ENCODE data around the gene ZNF37A.
A peak's percentile ranks its signal among the peaks of the same experiment; 100 is the strongest.

ZNF37A gene

DNA sequence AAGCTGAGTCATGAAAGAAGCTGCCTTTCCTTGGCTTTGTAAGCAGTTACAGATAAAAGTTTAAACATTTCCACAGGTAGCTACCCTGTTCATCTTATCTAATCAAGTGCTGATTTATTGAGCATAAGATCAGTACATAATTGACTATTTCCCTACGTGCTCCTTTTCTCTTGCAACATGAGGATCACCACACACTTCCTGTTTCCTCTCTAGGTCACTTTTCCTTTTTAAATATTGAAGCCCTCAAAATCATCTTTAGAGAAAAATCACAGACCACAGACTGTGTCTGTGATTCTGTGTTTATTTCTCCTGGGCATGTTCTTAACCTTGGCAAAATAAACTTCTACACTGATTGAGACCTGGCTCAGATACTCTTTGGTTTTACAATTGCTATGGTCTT is 69.5 kb downstream of the ZNF37A start:
- H3K4me2 ChIP-seq, result peak overlapping the region in 10 of 11 experiments; percentile 16 to 55 (median 38); a peak in 16 of 22 replicates
- no peaks in the 10 kb centered on the region for H4K20me1 ChIP-seq
- peaks cover 32 to 38% (median 37%) of the 10 kb centered on the region in 11 experiments for H3K9me3 ChIP-seq (replicated peaks in 1 of 11)
- no peaks in the 10 kb centered on the region for H3K27me3 ChIP-seq
- H3K9ac ChIP-seq, result no peak overlapping the region
- H3K27ac ChIP-seq, result no peak overlapping the region
- no peak for TF ChIP-seq Cebpa-rat (IDR thresholded peaks at IDR 0.05)
- H3K4me1 ChIP-seq, result peaks cover 6 to 10% (median 7%) of the 10 kb centered on the region in 10 experiments; a peak in 18 of 20 replicates
- H3K4me3 ChIP-seq, result no peak overlapping the region
- H3K36me3 ChIP-seq, result peaks cover 0 to 6% (median 0%) of the 10 kb centered on the region in 11 experiments; a peak in 3 of 22 replicates

DNA sequence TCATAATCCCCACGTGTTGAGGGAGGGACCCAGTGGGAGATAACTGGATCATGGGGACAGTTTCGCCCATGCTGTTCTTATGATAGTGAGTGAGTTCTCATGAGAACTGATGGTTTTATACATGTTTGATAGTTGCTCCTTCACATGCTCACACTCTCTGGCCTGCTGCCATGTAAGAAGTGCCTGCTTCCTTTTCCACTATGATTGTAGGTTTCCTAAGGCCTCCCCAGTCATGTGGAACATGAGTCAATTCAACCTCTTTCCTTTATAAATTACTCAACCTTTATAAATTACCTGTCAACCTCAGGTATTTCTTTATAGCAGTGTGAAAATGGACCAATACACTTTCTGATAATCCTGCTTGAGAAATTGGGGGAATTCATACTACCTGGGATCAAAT is 80.2 kb downstream of the ZNF37A start:
- H3K9me3 ChIP-seq (replicated peaks in 1 of 11), result peaks cover 0 to 10% (median 0%) of the 10 kb centered on the region in 11 experiments; a peak in 1 of 22 replicates
- H4K20me1 ChIP-seq, result no peaks in the 10 kb centered on the region
- H3K27me3 ChIP-seq, result no peaks in the 10 kb centered on the region
- no peaks in the 10 kb centered on the region for H3K4me1 ChIP-seq
- no peak overlapping the region for H3K9ac ChIP-seq
- no peaks in the 10 kb centered on the region for H3K36me3 ChIP-seq
- H3K4me2 ChIP-seq, result no peak overlapping the region
- no peak for TF ChIP-seq Cebpa-rat (IDR thresholded peaks at IDR 0.05)
- H3K27ac ChIP-seq, result no peak overlapping the region
- no peak overlapping the region for H3K4me3 ChIP-seq

DNA sequence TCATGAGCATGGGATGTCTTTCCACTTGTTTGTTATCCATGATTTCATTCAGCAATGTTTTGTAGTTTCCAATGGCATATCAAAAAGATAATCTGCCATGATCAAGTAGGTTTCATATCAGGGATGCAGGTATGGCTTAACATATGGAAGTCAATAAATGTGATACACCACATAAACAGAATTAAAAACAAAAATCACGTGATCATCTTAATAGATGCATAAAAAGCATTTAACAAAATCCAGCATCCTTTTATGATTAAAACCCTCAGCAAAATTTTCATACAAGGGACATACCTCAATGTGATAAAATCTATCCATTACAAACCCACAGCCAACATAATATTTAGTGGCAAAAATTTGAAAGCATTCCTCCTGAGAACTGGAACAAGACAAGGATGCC is 90.3 kb downstream of the ZNF37A start:
- no peak overlapping the region for H3K4me2 ChIP-seq
- H3K9me3 ChIP-seq (replicated peaks in 1 of 11), result peaks cover 0 to 22% (median 9%) of the 10 kb centered on the region in 11 experiments; a peak in 13 of 22 replicates
- H3K27me3 ChIP-seq, result no peaks in the 10 kb centered on the region
- no peaks in the 10 kb centered on the region for H3K4me1 ChIP-seq
- no peaks in the 10 kb centered on the region for H3K36me3 ChIP-seq
- H4K20me1 ChIP-seq, result no peaks in the 10 kb centered on the region
- H3K27ac ChIP-seq, result no peak overlapping the region
- no peak overlapping the region for H3K4me3 ChIP-seq
- H3K9ac ChIP-seq, result no peak overlapping the region
- no peak for TF ChIP-seq Cebpa-rat (IDR thresholded peaks at IDR 0.05)
